Measurements from ENCODE around the gene CARMIL1. TPM values are rescaled to one million over a fixed set of nuclear protein-coding genes. Genes with fewer than 3 reads are reported as not detected.

CARMIL1 gene
- total RNA-seq, 1 donor from 2014 or later = 15.7 TPM

DNA sequence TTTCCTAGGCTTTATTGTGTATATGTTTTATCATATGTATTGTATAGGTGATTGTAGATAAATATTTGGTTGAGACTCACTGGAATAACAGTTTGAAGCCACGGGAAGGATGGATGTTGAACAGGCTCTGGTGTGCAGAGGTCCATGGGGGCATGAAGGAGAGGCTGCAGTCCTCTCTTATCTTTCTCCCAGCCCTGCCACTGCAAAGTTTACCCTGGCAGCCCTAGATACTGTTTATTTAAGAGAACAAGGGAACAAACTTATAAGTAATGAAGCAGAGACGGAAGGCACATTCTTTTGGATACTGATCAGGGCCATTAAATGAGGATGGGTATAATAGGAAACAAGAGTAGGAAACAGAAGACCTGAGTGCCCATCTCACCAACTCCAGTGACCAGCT is 269.3 kb downstream of the CARMIL1 start:
- TF ChIP-seq, protein P1, sequence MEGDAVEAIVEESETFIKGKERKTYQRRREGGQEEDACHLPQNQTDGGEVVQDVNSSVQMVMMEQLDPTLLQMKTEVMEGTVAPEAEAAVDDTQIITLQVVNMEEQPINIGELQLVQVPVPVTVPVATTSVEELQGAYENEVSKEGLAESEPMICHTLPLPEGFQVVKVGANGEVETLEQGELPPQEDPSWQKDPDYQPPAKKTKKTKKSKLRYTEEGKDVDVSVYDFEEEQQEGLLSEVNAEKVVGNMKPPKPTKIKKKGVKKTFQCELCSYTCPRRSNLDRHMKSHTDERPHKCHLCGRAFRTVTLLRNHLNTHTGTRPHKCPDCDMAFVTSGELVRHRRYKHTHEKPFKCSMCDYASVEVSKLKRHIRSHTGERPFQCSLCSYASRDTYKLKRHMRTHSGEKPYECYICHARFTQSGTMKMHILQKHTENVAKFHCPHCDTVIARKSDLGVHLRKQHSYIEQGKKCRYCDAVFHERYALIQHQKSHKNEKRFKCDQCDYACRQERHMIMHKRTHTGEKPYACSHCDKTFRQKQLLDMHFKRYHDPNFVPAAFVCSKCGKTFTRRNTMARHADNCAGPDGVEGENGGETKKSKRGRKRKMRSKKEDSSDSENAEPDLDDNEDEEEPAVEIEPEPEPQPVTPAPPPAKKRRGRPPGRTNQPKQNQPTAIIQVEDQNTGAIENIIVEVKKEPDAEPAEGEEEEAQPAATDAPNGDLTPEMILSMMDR (IDR thresholded peaks at IDR 0.05; ENCODE audit: unreplicated experiment) = no peak
- H3K27me3 Mint-ChIP-seq (ENCODE audit: low read depth) = no peaks in the 10 kb centered on the region
- no peaks in the 10 kb centered on the region for H3K36me3 Mint-ChIP-seq
- peaks cover 30% of the 10 kb centered on the region for H3K4me1 Mint-ChIP-seq
- no peak overlapping the region for H3K27ac Mint-ChIP-seq
- no peaks in the 10 kb centered on the region for H3K9me3 Mint-ChIP-seq
- no peak overlapping the region for H3K4me3 Mint-ChIP-seq
- DNase-seq (ENCODE audit: low spot score in 2 of 2, unreplicated experiment in 2 of 2) = no peak

DNA sequence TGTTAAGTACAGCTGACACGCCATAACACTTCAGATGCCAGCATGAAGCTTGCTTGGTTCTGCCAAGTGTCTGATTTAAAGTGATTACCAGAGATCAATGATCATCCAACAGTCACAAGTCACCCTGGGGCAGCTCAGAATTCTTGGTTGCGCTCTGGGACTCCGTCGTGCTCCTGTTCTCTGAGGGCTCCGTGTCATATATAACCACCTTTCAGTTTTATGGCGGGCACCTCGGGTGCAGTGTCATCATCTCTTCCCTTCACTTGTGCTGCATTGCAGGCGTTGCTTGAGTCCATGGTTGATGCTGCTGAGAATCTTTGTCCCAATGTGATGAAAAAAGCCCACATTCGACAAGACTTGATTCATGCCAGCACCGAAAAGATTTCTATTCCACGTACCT is 271.5 kb downstream of the CARMIL1 start:
- DNase-seq (ENCODE audit: low spot score in 2 of 2, unreplicated experiment in 2 of 2) = no peak
- Mint-ChIP-seq H3K27me3 (ENCODE audit: low read depth) (no peaks in the 10 kb centered on the region), H3K36me3 (no peaks in the 10 kb centered on the region), H3K9me3 (no peaks in the 10 kb centered on the region), H3K4me1 (peaks cover 21% of the 10 kb centered on the region), H3K27ac (no peak overlapping the region), H3K4me3 (no peak overlapping the region)
- TF ChIP-seq, protein P1 (IDR thresholded peaks at IDR 0.05; ENCODE audit: unreplicated experiment) = no peak

DNA sequence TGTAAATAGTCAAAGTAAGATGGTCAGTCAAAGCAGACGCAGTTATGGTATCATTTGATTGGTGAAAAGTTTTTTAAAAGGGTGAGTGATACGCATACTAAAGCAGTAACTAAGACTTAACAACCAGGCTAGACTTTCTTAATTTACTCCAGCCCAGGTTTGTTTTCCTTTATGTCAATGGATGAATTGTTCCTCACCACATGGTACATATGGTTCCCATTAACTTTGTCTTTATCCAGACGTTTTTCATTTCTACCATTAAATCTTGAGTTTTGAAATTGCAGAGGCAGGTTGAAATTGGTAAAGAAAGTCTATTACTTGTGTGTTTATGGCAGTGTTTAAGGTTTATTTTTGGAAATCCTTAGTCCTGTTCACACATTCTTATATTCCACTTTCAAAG is 274.3 kb downstream of the CARMIL1 start:
- Mint-ChIP-seq H3K9me3 (no peaks in the 10 kb centered on the region), H3K27ac (no peak overlapping the region), H3K4me3 (no peak overlapping the region), H3K36me3 (no peaks in the 10 kb centered on the region), H3K4me1 (peaks cover 16% of the 10 kb centered on the region), H3K27me3 (ENCODE audit: low read depth) (no peaks in the 10 kb centered on the region)
- no peak for DNase-seq (ENCODE audit: low spot score in 2 of 2, unreplicated experiment in 2 of 2)
- TF ChIP-seq, protein P1 (IDR thresholded peaks at IDR 0.05; ENCODE audit: unreplicated experiment) = no peak

DNA sequence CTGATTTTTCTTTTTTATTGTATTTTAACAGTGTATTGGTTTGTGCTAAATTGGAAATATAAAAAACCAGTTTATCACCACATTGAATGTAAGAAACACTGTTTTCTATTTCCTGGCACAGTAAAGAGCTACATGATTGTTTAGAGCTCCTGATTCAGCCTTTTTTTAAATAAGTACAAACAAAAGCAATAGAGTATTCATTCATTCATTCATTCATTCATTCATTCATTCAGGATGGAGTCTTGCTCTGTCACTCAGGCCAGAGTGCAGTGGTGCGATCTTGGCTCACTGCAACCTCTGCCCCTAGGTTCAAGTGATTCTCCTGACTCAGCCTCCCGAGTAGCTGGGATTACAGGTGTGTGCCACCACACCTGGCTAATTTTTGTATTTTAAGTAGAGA is 276.0 kb downstream of the CARMIL1 start:
- no peak for DNase-seq (ENCODE audit: low spot score in 2 of 2, unreplicated experiment in 2 of 2)
- no peak overlapping the region for H3K27ac Mint-ChIP-seq
- H3K4me3 Mint-ChIP-seq = no peak overlapping the region
- H3K9me3 Mint-ChIP-seq = no peaks in the 10 kb centered on the region
- H3K4me1 Mint-ChIP-seq = peaks cover 13% of the 10 kb centered on the region
- TF ChIP-seq, protein P1 (IDR thresholded peaks at IDR 0.05; ENCODE audit: unreplicated experiment) = no peak
- no peaks in the 10 kb centered on the region for H3K27me3 Mint-ChIP-seq (ENCODE audit: low read depth)
- H3K36me3 Mint-ChIP-seq = no peaks in the 10 kb centered on the region

DNA sequence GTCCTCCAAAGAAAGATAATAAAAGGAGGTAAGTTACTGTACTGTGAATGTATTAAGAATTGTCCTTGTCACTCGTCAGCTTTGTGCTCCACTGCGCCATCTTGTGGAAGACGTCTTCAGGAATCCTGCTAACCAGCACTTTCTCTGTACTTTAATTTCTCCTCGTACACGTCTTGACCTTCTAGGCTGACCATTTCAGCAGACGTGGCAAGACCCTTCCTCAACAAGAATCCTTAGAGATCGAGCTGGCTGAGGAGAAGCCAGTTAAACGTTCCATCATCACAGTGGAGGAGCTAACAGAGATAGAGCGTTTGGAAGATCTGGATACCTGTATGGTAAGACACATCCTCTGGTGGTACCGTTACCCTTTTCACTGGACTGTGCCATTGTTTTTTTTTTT is 277.3 kb downstream of the CARMIL1 start:
- peak; percentile 56 to 85 for DNase-seq (ENCODE audit: low spot score in 2 of 2, unreplicated experiment in 2 of 2)
- Mint-ChIP-seq H3K27me3 (ENCODE audit: low read depth) (no peaks in the 10 kb centered on the region), H3K4me3 (no peak overlapping the region), H3K27ac (no peak overlapping the region), H3K4me1 (peaks cover 13% of the 10 kb centered on the region), H3K36me3 (no peaks in the 10 kb centered on the region), H3K9me3 (no peaks in the 10 kb centered on the region)
- TF ChIP-seq, protein P1 (IDR thresholded peaks at IDR 0.05; ENCODE audit: unreplicated experiment) = peak; percentile 80

All from mesothelial cell of epicardium (in vitro differentiated cells).